Adrenal gland (tissue), 12 donors: ENCODE measurements around the gene CSF1R. TPM values are rescaled to one million over a fixed set of nuclear protein-coding genes. Genes with fewer than 3 reads are reported as not detected.
A peak's percentile ranks its signal among the peaks of the same experiment; 100 is the strongest.

Experiments
- DNase-seq, 7 donors: peaks; one replicate each; pipeline ENCODE4 v3.0.0-alpha.2; 2019 to 2020
- H3K27ac ChIP-seq, 5 donors: fragments of 200-600 bp; sonication (generic) in 4 of 5; 1 replicate in 3 of 5; 2 replicates in 2 of 5; pipeline versions ENCODE4 v1.5.1 to v1.8.0; 2016 to 2020; ENCODE audit warnings: mild to moderate bottlenecking in 1 of 5
- H3K27me3 ChIP-seq: fragments of 200-600 bp; 2 replicates; pipeline ENCODE4 v1.8.0; 2021
- H3K36me3 ChIP-seq, 2 donors: fragments of 200-600 bp; replicated peaks in 1 of 2; 1 replicate in 1 of 2; 2 replicates in 1 of 2; pipeline versions ENCODE4 v1.5.1 to v1.8.0; 2018 to 2022
- H3K4me1 ChIP-seq, 2 donors: fragments of 200-600 bp; replicated peaks in 1 of 2; 1 replicate in 1 of 2; 2 replicates in 1 of 2; pipeline versions ENCODE4 v1.5.1 to v1.8.0; 2018 to 2021
- H3K4me3 ChIP-seq, 4 donors: fragments of 200-600 bp; sonication (generic) in 3 of 4; one replicate each; pipeline ENCODE4 v1.5.1; 2016 to 2018
- H3K9me3 ChIP-seq, 3 donors: fragments of 200-600 bp; sonication (generic) in 1 of 3; replicated peaks in 1 of 3; 1 replicate in 2 of 3; 2 replicates in 1 of 3; pipeline versions ENCODE4 v1.5.1 to v1.8.0; 2016 to 2021
- POLR2A ChIP-seq, 2 donors: fragments of 450-650 bp; IDR thresholded peaks; one replicate each; pipeline ENCODE4 v1.6.1; 2017; ENCODE audit warnings: antibody characterized with exemption in 2 of 2, mild to moderate bottlenecking in 2 of 2, moderate library complexity in 1 of 2
- WGBS, 4 donors: extraction: QIAGEN DNeasy Blood & Tissue Kit in 2 of 4; methylation state at CpG; one replicate each; pipeline versions ENCODE4 v1.1.5 to v1.1.7; 2013 to 2017; 5-methylcytosine and 5-hydroxymethylcytosine counted together
- intact Hi-C, 2 donors: fragments of 100-400 bp; cut with DNase I; formaldehyde crosslinking; loops; one replicate each; pipeline versions ENCODE4 v1.14.1 to v1.15.0; 2022 to 2023
- polyA plus RNA-seq, 3 donors: library from polyadenylated mRNA; stranded (reverse); fragments of 200-250 nt in 2 of 3; fragments of 350-450 nt in 1 of 3; fragmentation: Illumina TruSeq in 1 of 3; extraction: RNeasy Lipid Tissue Mini Kit (QIAGEN cat#74804) in 1 of 3; gene quantifications; one replicate each; pipeline ENCODE4 v1.2.3, GENCODE V29; 2013 to 2014
- total RNA-seq, 9 donors: library from RNA; depleted of rRNA in 4 of 9; stranded (reverse); fragments of >200 nt in 4 of 9; fragments of 120-200 nt in 1 of 9; fragmentation: NEBNext Ultra II Directional in 1 of 9; extraction: Animal tissue kit (Norgen Biotek cat#: 25700) in 1 of 9; gene quantifications; one replicate each; pipeline versions ENCODE4 v1.1.0 to v1.2.4, GENCODE V29; 2013 to 2023
- TF ChIP-seq, protein P1 (sequence below), 6 experiments: fragments of 450-650 bp in 4 of 6; fragments of 200-600 bp in 2 of 6; sonication (generic) in 1 of 6; IDR thresholded peaks; 1 replicate in 5 of 6; 2 replicates in 1 of 6; pipeline versions ENCODE4 v1.5.1 to v1.8.0; 2016 to 2021; ENCODE audit warnings: antibody characterized with exemption in 6 of 6, mild to moderate bottlenecking in 2 of 6, moderate library complexity in 1 of 6
- donor health status: healthy with polysubstance abuse.
- donor health status: Bipolar disorder and iron deficiency.
- donor health status: DM: yes; HTN: yes; CAD: no.
- donor health status: DM: no; HTN: no; CAD: no.
- donor health status: DM: no; HTN: no; CAD: no.
- donor health status: DM: yes; HTN: yes; CAD: no.

Gene CSF1R
- total and polyA plus RNA-seq, 12 donors: 4.6 to 165 (median 72.4) TPM

DNA sequence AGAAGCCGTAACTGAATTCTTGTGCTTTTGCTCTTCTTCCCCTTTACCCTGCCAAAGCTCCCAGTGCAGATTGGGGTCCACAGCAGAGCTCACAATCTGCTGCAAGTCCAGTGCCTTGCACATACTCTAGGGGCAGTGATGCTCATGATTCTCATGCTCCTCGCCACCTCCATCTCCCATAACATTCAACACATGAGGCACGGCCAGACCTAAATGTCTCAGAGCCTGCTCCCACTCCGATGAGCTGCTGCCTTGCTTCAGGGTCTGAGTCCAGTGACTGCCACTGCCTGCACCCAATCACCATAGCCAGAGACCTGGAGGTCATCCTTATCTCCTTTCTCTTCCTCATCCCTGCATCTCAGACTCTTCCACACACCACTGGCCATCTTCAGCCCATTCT is 10.5 kb downstream of the CSF1R start:
- peaks cover 0 to 3% of the 10 kb centered on the region in 2 donors for H3K36me3 ChIP-seq
- intact Hi-C loops: no loop called here
- H3K4me3 ChIP-seq: no peak overlapping the region
- no peaks in the 10 kb centered on the region for H3K9me3 ChIP-seq
- H3K4me1 ChIP-seq: no peaks in the 10 kb centered on the region
- no peaks in the 10 kb centered on the region for H3K27me3 ChIP-seq
- no peak overlapping the region for H3K27ac ChIP-seq
- WGBS, 4 donors: 79 to 86% (median 83%) methylated on average over 4 of the region's 4 CpGs
- DNase-seq: peak in 1 of 7 donors; percentile 9
- TF ChIP-seq, protein P1, sequence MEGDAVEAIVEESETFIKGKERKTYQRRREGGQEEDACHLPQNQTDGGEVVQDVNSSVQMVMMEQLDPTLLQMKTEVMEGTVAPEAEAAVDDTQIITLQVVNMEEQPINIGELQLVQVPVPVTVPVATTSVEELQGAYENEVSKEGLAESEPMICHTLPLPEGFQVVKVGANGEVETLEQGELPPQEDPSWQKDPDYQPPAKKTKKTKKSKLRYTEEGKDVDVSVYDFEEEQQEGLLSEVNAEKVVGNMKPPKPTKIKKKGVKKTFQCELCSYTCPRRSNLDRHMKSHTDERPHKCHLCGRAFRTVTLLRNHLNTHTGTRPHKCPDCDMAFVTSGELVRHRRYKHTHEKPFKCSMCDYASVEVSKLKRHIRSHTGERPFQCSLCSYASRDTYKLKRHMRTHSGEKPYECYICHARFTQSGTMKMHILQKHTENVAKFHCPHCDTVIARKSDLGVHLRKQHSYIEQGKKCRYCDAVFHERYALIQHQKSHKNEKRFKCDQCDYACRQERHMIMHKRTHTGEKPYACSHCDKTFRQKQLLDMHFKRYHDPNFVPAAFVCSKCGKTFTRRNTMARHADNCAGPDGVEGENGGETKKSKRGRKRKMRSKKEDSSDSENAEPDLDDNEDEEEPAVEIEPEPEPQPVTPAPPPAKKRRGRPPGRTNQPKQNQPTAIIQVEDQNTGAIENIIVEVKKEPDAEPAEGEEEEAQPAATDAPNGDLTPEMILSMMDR (IDR thresholded peaks at IDR 0.05): no peak
- no peak for TF ChIP-seq POLR2A (IDR thresholded peaks at IDR 0.05)

DNA sequence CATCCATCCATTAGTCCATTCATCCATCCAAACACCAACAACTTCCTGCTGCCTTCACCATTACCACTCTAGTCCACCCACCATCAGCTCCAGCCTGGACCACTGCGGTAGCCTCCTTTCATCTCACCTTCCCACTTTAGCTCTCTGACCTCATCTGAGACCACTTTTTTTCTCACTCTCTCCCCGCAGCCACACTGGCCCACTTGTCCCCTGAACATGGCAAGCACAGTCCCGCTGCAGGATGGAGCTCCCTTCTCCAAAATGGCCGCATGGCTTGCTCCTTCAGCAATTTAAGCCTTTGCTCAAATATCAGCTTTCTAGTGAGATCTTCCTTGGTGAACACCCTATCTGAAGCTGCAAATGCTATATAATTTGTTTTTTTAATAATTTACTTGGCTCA is 11.1 kb downstream of the CSF1R start:
- Histone ChIP-seq H3K27me3 (no peaks in the 10 kb centered on the region), H3K4me3 (no peak overlapping the region), H3K4me1 (no peaks in the 10 kb centered on the region), H3K36me3 (peaks cover 0 to 3% of the 10 kb centered on the region in 2 donors), H3K9me3 (no peaks in the 10 kb centered on the region), H3K27ac (no peak overlapping the region)
- TF ChIP-seq, protein P1 (IDR thresholded peaks at IDR 0.05): no peak
- no peak for TF ChIP-seq POLR2A (IDR thresholded peaks at IDR 0.05)
- intact Hi-C loops: no loop called here
- 86 to 95% (median 91%) methylated on average over 4 of the region's 4 CpGs for WGBS, 4 donors
- DNase-seq: peak in 2 of 7 donors; percentile 4 to 41

- Histone ChIP-seq H3K9me3 (no peaks in the 10 kb centered on the region), H3K27ac (no peak overlapping the region), H3K36me3 (peaks cover 0 to 3% of the 10 kb centered on the region in 2 donors), H3K4me3 (no peak overlapping the region), H3K4me1 (no peaks in the 10 kb centered on the region), H3K27me3 (no peaks in the 10 kb centered on the region)
- WGBS, 4 donors: 71 to 83% (median 78%) methylated on average over 3 of the region's 3 CpGs
- peak in 2 of 7 donors; percentile 3 to 11 for DNase-seq
- no peak for TF ChIP-seq POLR2A (IDR thresholded peaks at IDR 0.05)
- TF ChIP-seq, protein P1 (IDR thresholded peaks at IDR 0.05): no peak
- intact Hi-C loops: no loop called here
Measured at GRCh38 chr5:150073677-150074076, 12.7 kb downstream of the CSF1R start.

GRCh38 chr5:150073086-150073625 is 13.2 kb downstream of the CSF1R start:
- intact Hi-C loops: no loop called here
- Histone ChIP-seq H3K36me3 (peaks cover 0 to 3% of the 10 kb centered on the region in 2 donors), H3K4me1 (no peaks in the 10 kb centered on the region), H3K9me3 (no peaks in the 10 kb centered on the region), H3K4me3 (no peak overlapping the region), H3K27ac (no peak overlapping the region), H3K27me3 (no peaks in the 10 kb centered on the region)
- DNase-seq: peak in 3 of 7 donors; percentile 14 to 48 (median 22)
- TF ChIP-seq, protein P1 (IDR thresholded peaks at IDR 0.05): no peak
- no peak for TF ChIP-seq POLR2A (IDR thresholded peaks at IDR 0.05)
- 68 to 82% (median 81%) methylated on average over 3 to 5 of the region's 5 CpGs for WGBS, 4 donors
